ENCODE data around the gene CACNA1C. TPM values are rescaled to one million over a fixed set of nuclear protein-coding genes. Genes with fewer than 3 reads are reported as not detected.

CACNA1C gene
- total RNA-seq, 1 experiment from 2014 or later = 1.1 TPM

- Histone ChIP-seq H3K23me2 (ENCODE audit: insufficient read length, low read depth, low read length, poor library complexity, severe bottlenecking) (no peaks in the 10 kb centered on the region), H3K18ac (ENCODE audit: insufficient read length, low read depth, low read length) (no peak overlapping the region), H4K5ac (ENCODE audit: insufficient read length, low read depth, low read length) (no peak overlapping the region), H2BK12ac (ENCODE audit: insufficient read length, low read depth, low read length) (no peak overlapping the region), H3K4me2 (ENCODE audit: insufficient read depth, insufficient read length, low read length) (no peak overlapping the region), H3K9me3 (ENCODE audit: control insufficient read depth, low read depth, low read length) (no peaks in the 10 kb centered on the region), H4K91ac (ENCODE audit: insufficient read length, low read depth, low read length) (no peak overlapping the region), H2BK15ac (ENCODE audit: low read depth, low read length) (no peak overlapping the region), H3K9ac (ENCODE audit: extremely low read depth, insufficient read length, low read length) (no peak overlapping the region), H3K27ac (ENCODE audit: insufficient read length, low read depth, low read length) (no peak overlapping the region), H3K4me1 (ENCODE audit: insufficient read depth, low read length) (no peaks in the 10 kb centered on the region), H3T11ph (ENCODE audit: low read length) (no peak overlapping the region), H2BK5ac (ENCODE audit: insufficient read length, low read length) (no peak overlapping the region), H2BK20ac (ENCODE audit: low read depth, low read length, poor library complexity, severe bottlenecking) (no peak overlapping the region), H2AFZ (ENCODE audit: low read length) (no peak overlapping the region), H3K79me1 (ENCODE audit: insufficient read depth, low read depth, low read length, poor library complexity, severe bottlenecking) (no peaks in the 10 kb centered on the region), H4K20me1 (ENCODE audit: control insufficient read depth, insufficient read depth, insufficient read length) (no peaks in the 10 kb centered on the region), H3K4ac (ENCODE audit: low read depth, low read length) (no peak overlapping the region), H2AK5ac (ENCODE audit: insufficient read length, low read length) (no peak overlapping the region), H3K56ac (ENCODE audit: insufficient read length, low read depth, low read length) (no peak overlapping the region), H3K14ac (ENCODE audit: insufficient read depth, low read length) (no peak overlapping the region), H3K79me2 (ENCODE audit: insufficient read depth, low read length) (no peaks in the 10 kb centered on the region), H3K23ac (ENCODE audit: insufficient read length, low read depth, low read length) (no peak overlapping the region), H4K8ac (replicated peaks; ENCODE audit: insufficient read length, low read depth, low read length) (no peak overlapping the region), H3K27me3 (ENCODE audit: insufficient read depth, low read length) (no peaks in the 10 kb centered on the region), H2BK120ac (ENCODE audit: low read depth, low read length, poor library complexity, severe bottlenecking) (no peak overlapping the region)
- Mint-ChIP-seq H3K36me3 (ENCODE audit: insufficient read depth in 1 of 3, low read depth in 3 of 3) (no peaks in the 10 kb centered on the region), H3K4me3 (no peak overlapping the region), H3K4me1 (peaks cover 7 to 13% of the 10 kb centered on the region in 2 experiments), H3K27ac (no peak overlapping the region), H3K27me3 (ENCODE audit: low read depth) (peaks cover 5% of the 10 kb centered on the region; the same call in 1 of the 2 replicates), H3K9me3 (no peaks in the 10 kb centered on the region)
- no peak for TF ChIP-seq CTCF (conservative IDR thresholded peaks at IDR 0.05)
- DNase-seq = no peak
- WGBS (ENCODE audit: extremely low coverage, insufficient read length, low lambda C conversion rate) = no CpG with 5 or more reads among the region's 5 CpGs
Observed at GRCh38 chr12:2335109-2335508, 282.3 kb downstream of the CACNA1C start.

Measured in H9 (cell line).